Osteocyte (in vitro differentiated cells): ENCODE data around the gene ROS1. TPM values are rescaled to one million over a fixed set of nuclear protein-coding genes. Genes with fewer than 3 reads are reported as not detected.

Source experiments
- DNase-seq: peaks from one replicate; pipeline ENCODE4 v3.0.0; 2021; ENCODE audit warnings: mixed read lengths; ENCODE audit not compliant: unreplicated experiment; ENCODE audit errors: extremely low spot score
- H3K27ac Mint-ChIP-seq: one replicate; pipeline ENCODE4 v1.8.0; 2021; ENCODE audit warnings: mild to moderate bottlenecking, mixed read lengths; ENCODE audit not compliant: unreplicated experiment
- H3K27me3 Mint-ChIP-seq: one replicate; pipeline ENCODE4 v1.8.0; 2021; ENCODE audit warnings: mixed read lengths; ENCODE audit not compliant: unreplicated experiment
- H3K36me3 Mint-ChIP-seq: one replicate; pipeline ENCODE4 v1.8.0; 2021; ENCODE audit warnings: mixed read lengths; ENCODE audit not compliant: unreplicated experiment
- H3K4me1 Mint-ChIP-seq: one replicate; pipeline ENCODE4 v1.8.0; 2021; ENCODE audit warnings: mixed read lengths; ENCODE audit not compliant: unreplicated experiment
- H3K4me3 Mint-ChIP-seq: one replicate; pipeline ENCODE4 v1.8.0; 2021; ENCODE audit warnings: mild to moderate bottlenecking, moderate library complexity, mixed read lengths; ENCODE audit not compliant: unreplicated experiment
- H3K9me3 Mint-ChIP-seq: one replicate; pipeline ENCODE4 v1.8.0; 2021; ENCODE audit warnings: mixed read lengths; ENCODE audit not compliant: unreplicated experiment
- CTCF ChIP-seq: fragments of 200-600 bp; sonication (generic); IDR thresholded peaks from 2 replicates; pipeline ENCODE4 v1.5.0; 2021; ENCODE audit warnings: antibody characterized with exemption, mild to moderate bottlenecking, moderate library complexity
- total RNA-seq: library from RNA; stranded (reverse); gene quantifications from 2 replicates; pipeline ENCODE4 v1.2.1, GENCODE V29; 2021

Gene ROS1
- total RNA-seq, 1 donor from 2014 or later, result not detected

GRCh38 chr6:117272891-117273290 is 152.9 kb downstream of the ROS1 start:
- TF ChIP-seq CTCF, result no peak
- DNase-seq, result no peak
- no peaks in the 10 kb centered on the region for H3K36me3 Mint-ChIP-seq
- H3K9me3 Mint-ChIP-seq, result no peaks in the 10 kb centered on the region
- H3K4me3 Mint-ChIP-seq, result no peak overlapping the region
- H3K27ac Mint-ChIP-seq, result no peak overlapping the region
- peaks cover 77% of the 10 kb centered on the region for H3K27me3 Mint-ChIP-seq
- peaks cover 5% of the 10 kb centered on the region for H3K4me1 Mint-ChIP-seq

GRCh38 chr6:117272032-117272866 is 153.5 kb downstream of the ROS1 start:
- H3K4me3 Mint-ChIP-seq, result no peak overlapping the region
- no peak for TF ChIP-seq CTCF
- no peak for DNase-seq
- peaks cover 5% of the 10 kb centered on the region for H3K4me1 Mint-ChIP-seq
- no peak overlapping the region for H3K27ac Mint-ChIP-seq
- no peaks in the 10 kb centered on the region for H3K36me3 Mint-ChIP-seq
- H3K27me3 Mint-ChIP-seq, result peaks cover 84% of the 10 kb centered on the region
- no peaks in the 10 kb centered on the region for H3K9me3 Mint-ChIP-seq

GRCh38 chr6:117270843-117271507 is 154.8 kb downstream of the ROS1 start:
- H3K27me3 Mint-ChIP-seq, result peaks cover 91% of the 10 kb centered on the region
- no peak for TF ChIP-seq CTCF
- no peaks in the 10 kb centered on the region for H3K36me3 Mint-ChIP-seq
- no peak overlapping the region for H3K27ac Mint-ChIP-seq
- peaks cover 10% of the 10 kb centered on the region for H3K4me1 Mint-ChIP-seq
- DNase-seq, result no peak
- no peaks in the 10 kb centered on the region for H3K9me3 Mint-ChIP-seq
- no peak overlapping the region for H3K4me3 Mint-ChIP-seq

GRCh38 chr6:117270055-117270842 is 155.5 kb downstream of the ROS1 start:
- H3K27me3 Mint-ChIP-seq, result peaks cover 90% of the 10 kb centered on the region
- H3K4me1 Mint-ChIP-seq, result peaks cover 14% of the 10 kb centered on the region
- H3K27ac Mint-ChIP-seq, result no peak overlapping the region
- H3K9me3 Mint-ChIP-seq, result no peaks in the 10 kb centered on the region
- no peak for DNase-seq
- H3K4me3 Mint-ChIP-seq, result peak overlapping the region; percentile 35
- TF ChIP-seq CTCF, result no peak
- H3K36me3 Mint-ChIP-seq, result no peaks in the 10 kb centered on the region
